Measurements from ENCODE around the gene GABBR2.

GRCh38 chr9:98540476-98540875, 168.3 kb downstream of the GABBR2 start:
- TF ChIP-seq CTCF (IDR thresholded peaks at IDR 0.05; ENCODE audit: low read depth, low read length) (no peak), EZH2phosphoT487 (IDR thresholded peaks at IDR 0.05; ENCODE audit: low read depth) (no peak)

Data from OCI-LY3 (cell line).